GM21447 (cell line): ENCODE data around the gene SYF2.

Experiments used
- ATAC-seq: cut with Tn5 transposase; IDR thresholded peaks from one replicate; pipeline ENCODE4 v1.9.1; 2021; ENCODE audit not compliant: unreplicated experiment

Gene SYF2

DNA sequence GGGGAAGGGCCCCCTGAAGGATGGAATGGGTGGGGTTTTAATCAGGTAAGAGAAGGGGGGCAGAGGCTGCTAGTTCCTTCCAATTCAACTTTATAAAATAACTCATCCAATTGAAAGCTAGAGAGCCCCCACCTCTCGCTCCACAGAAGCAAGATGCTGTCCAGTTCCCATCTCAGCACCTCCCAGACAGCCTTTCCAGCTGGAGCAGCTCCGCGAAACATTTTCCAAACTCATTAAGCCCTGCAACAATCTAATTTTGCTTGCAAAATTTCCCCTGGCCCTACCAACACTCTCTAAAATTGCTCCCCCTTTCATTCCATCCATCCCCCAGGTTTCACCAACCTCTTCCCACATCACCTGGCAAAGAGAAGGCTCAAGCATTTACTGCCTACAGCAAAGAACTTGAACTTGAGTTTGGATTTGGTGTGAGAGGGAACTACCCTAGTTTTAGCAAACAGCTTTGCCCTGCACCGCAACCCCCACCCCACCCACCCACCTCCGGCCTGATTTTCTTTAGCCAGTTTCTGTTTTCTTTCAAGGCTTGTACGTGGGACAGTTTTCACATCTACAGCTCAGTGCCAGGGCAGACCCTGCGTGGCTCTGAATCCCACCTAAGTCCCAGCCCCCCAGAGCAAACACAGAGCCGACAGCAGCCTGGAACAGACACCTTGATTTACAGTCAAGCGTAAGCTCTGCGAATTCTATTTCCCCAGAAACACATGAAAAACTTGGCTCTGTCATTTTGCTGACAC lies 46.7 kb downstream of the SYF2 start:
- no peak for ATAC-seq

DNA sequence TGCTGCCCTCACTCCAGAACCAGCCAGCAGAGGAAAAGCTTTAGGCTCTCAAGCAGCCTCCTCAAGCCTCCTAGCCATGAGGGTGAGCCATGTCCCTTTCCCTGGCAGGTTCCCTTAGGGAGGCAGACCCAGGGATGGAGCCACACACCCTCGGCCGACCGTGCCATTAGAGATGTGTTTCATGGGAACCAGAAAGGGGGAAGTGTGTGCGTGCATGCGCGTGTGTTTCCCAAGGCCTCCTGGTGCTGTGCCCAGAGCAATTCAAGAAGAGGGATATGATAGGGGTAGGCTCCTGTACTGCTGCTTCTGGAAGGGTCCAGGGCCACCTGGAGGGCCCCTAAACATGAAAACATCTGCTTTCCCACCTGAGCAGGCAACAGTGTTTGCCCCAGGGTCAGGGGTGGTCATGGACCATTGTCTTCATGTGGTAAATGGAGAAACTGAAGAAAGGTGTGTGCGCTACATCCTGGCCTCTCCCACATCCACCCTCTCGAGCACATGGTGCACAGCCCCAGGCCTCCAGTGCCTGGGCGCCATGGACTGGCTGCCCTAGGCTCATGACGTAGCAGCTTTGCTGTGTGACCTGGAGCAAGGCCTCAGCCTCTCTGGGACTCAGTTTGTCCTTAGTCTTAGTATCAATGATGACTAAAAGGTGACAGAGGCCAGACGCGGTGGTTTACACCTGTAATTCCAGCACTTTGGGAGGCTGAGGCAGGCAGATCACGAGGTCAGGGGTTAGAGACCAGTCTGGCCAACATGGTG lies 48.1 kb downstream of the SYF2 start:
- ATAC-seq: no peak

DNA sequence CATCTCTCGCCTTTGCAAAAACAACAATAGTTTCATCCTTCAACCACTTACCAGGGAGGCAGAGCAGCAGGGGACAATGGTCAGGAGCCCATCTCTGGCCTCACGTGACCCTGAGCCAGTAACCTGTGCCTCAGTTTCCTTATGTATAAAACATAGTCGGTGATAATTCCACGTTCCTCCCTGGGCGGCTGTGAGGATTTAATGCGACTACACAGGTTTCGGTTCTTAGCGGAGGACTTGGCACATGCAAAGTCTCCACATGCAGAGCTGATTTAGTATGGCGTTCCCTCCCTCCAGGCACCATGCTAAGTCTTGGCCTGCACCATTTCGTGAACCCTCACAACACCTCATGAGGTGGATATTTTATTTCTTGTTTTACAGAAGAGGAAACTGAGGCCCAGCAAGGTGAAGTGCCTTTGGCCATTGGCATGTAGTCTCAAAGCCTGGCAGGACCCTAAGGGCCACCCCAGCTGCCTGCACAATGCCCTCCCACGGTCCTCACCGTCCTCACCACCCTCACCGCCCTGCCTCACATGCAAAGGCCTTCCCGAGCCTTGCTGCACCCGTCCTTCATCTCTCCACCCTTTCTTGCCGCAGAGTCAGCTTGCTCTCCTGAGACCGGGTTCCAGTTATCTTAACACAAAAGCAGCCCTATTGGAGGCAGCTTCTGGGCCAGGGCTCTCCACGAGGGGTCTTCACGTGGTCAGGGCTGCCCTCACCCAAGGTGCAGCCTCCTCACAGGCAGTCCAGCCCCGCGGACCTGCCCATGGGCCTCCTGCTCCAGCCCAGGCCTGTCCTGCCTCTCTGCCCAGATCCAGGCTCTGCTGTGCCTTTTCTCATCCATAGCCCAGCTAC lies 48.9 kb downstream of the SYF2 start:
- ATAC-seq: no peak

DNA sequence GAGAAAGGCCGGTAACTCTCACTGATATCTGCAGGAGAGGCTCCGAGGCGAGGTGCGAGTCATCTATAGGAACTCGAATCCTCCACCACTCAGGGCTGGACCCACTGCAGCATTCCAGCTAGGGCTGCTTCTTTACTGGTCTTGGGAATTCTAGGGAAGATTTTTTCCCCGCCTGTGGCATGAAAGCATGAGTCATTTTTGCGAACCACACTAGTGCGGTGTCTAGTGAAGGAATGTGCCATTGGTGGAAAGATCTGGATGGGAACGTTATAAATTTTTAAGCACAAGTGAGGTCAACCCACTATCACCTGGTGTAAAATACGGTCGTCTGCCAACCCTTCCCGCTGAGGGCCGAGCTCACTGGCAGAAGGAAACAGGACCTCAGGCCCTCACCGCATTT lies 49.7 kb downstream of the SYF2 start:
- ATAC-seq: no peak

DNA sequence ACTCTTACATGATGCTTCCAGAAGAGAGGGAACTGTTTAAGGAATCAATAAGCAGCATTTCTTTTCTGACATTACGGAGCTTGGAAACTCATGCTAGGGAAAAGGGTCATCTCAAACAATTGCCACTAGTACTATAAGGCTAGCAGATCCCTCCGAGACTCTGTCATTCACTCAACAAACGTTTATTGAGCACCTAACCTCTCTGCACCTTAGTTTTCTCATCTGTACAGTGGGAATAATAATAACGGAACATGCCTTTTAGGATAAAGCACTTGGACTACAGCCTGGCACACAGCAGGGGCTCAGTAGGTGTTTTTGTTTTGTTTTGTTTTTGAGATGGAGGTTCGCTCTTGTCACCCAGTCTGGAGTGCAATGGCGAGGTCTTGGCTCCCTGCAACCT lies 51.3 kb downstream of the SYF2 start:
- ATAC-seq: no peak

DNA sequence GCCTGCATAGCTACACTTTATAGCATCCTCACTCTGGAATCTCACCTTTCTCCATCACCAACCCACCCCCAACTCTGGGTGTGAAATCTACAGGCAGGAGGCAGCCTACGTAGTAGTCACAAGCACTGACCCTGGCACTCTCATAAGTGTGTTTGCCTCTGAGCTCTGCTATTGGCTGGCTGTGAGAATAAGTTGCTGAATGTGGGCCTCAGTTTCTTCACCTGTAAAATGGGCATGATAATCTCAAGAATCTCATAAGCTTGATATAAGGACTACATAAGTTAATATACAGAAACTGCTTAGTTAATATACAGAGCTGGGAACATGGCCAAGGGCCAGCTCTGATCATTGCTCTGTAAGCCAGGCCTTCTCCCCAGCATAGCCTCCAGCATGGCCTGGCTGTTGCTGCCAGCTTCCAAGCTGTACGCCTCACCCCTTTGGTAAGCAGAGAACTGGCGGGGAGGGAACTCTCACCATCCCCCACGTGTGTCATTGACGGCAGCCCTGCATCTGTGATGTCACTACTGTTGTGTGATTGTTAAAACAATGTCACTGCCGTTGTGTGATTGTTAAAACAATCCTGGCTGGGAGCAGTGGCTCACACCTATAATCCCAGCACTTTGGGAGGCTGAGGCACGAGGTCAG lies 53.3 kb downstream of the SYF2 start:
- ATAC-seq: no peak

DNA sequence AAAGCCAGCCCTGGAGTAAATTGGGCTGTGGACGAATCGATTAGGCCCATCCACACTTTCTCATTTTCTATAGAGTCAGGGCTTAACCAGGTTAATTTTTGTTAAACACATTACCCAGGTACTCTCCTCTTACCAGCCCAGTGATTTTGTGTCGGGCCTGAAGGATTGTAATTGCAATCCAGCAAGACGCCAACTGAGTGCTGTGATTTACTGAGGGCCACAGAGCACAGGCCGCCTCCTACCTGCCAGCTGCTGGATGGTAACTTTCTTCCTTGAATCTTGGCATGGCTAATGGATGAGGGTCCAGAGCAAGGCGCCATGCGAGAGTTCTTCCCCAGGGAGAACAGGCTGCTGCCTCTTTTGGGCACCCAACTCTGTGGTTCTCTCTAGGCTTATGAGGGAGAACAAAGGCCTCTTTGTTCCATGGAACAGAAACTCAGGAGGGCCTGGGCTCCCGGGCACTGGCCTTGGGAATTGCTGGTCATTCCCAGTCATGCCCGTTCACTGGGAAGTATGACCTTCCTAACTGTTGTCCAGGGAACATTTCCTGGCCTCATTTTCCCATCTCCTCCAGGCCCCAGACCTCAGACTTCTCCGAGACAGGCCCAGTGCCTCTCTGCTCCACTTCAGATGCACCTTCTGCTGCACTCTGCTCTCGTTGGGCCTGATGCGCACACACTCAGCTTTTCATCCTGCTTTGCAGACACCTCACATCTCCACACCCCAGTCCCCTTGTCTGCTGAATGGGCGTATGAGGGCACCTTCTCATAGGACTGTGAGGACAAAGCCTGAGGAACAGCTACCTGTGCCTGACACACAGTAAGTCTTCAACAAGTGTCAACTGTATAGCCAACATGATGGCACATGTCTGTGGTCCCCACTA lies 57.3 kb downstream of the SYF2 start:
- ATAC-seq: no peak

DNA sequence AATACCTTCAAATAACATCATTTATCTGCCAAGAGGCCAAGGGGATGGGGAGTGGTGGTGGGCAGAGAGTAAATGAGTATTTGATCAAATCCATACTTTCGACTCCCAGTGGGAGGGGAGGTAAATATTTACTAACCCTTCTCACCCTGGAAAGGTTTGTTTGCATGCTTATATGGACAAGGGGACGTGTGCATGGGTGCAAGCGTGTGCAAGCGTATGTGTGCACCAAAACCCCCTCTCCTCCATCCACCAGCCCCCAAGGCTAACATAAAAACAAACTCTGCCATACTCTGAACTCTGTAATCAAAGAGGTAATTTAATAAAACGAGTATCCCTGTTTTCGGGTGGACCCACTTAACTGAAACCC lies 58.0 kb downstream of the SYF2 start:
- ATAC-seq: no peak

DNA sequence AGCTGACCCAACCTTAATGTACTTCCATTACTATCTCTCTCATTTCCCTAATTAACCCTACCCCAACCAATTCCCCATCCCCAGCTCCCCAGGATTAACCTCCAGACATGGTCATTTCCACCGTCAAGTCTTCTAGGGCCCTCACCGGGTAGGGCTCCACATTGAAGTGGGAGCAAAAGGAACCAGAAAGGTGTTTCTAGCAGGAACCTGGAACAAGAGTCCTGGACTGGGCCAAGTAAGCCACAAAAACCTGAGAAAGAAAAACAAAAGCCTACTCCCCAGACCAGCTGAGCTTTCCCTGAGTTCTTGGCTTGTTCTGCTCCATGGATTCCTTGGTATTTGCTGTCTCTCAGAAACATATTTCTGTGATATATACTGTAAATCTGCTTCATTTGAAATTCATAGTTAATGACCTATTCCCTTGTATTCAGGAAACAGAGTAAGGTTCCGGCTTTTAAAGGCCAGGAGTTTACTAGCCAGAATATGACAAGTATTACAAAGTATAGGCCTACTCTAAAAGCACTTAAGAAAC lies 58.4 kb downstream of the SYF2 start:
- no peak for ATAC-seq
